A549 (cell line): ENCODE data around the gene MOB3A.

Experiments used
- CTCF ChIP-seq: fragments of >200 bp; sonication (Bioruptor Twin); formaldehyde crosslinking; IDR thresholded peaks from 3 replicates; pipeline ENCODE4 v1.5.1; 2016
- RFX5 ChIP-seq: fragments of 450-650 bp; IDR thresholded peaks from 2 replicates; pipeline ENCODE4 v1.7.1; 2014; ENCODE audit warnings: antibody characterized with exemption, mild to moderate bottlenecking, moderate library complexity

DNA sequence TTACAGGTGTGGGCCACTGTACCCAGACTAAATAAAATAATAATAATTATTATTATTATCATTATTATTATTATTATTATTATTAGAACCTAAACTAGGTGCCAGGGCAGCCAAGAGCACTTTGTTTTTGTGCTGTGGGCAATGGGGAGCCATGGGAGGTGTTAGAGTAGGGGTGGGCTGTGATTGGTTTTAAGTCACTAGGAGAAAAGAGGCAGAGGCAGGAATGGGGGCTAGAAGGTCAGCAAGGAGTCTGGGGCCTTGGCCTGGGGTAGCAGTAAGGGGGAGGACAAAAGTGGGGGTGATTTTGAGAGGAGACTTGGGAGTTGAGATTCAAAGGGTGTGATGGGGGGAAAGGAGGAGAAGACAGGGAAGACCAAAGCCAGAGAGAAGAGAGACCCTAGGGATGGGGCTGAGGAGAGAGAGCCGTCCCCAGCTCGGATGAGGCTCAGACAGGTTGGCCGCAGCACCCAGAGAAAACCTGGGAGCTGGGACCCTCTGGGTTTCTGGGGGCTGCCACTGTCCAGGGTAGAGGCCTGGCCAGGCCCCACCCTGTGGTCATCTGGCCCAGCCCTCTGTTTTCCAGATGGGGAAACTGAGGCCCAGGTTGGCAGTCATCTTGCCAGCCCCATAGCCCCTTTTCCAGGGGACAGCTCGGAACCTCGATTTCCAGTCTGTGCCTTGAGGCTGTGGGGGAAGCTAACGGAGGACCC lies 62.9 kb downstream of the MOB3A start:
- TF ChIP-seq CTCF (no peak), RFX5 (no peak)
